T1000 (cell line): Measurements from ENCODE around the gene MOGAT2.
"Not testable (repeated sequence)": the region's sequence is repeated elsewhere in the genome, so short reads cannot be mapped to it uniquely, and the experiment has no call there.

Source experiments
- DNase-seq: peaks from one replicate; lab custom pipeline; 2025; ENCODE audit warnings: mixed read lengths; lab: John Stamatoyannopoulos, UW

The MOGAT2 gene

DNA sequence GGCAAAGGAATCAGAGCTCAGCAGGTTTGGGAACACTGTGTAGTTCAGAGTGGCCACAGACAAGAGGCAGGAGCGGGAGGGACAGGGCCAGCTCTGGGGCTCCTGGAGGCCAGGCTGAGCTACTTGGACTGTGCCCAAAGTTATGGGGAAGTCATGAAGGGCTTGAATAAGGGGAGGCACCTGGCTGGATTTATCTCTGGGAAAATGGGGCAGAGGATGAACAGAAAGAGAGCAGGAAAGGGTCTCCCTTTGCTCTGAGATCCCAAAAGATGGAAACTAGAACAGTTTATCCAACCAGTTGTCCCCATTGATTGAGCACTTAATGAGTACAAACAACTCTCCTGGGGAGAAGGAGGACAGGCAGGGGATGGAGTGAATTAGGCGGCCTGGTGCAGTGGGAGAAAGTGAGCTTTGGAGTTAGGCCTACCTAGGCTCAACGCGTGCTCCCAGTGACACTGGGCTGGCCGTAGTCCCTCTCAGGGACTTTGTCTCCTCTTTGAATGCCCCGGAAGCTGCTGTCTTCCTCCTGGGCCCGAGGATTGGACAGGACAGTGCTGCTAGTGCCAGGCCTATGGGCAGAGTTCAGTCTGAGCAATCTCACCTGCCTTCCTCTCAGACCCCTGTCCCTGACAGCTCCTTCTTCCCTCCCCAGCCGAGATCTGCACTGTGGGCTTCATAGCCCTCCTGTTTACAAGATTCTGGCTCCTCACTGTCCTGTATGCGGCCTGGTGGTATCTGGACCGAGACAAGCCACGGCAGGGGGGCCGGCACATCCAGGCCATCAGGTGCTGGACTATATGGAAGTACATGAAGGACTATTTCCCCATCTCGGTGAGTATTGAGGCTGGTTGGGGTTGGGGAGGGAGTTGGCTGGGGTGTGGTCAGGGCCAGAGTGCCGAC is 2.0 kb downstream of the MOGAT2 start:
- no peak for DNase-seq

DNA sequence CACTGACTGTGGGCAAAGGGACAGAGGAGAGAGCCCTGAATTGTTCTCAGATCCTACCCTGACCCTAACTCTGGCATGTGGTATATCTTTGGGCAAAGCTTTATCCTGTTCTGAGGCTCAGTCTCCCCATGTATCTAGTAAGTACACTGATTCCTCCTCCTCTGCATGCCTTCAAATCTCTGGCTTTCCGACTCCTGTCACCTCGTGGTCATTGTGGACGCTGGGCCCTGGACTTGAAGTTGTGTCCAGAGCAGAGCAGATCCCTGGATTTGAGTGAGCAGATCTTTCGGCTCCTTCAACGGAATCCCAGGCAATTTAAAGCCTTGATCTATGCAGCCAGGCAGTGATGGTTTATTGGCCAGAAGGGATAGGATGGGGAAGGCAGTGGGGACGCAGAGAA is 3.0 kb downstream of the MOGAT2 start:
- no peak for DNase-seq

GRCh38 chr11:75721852-75722668 is 4.4 kb downstream of the MOGAT2 start:
- no peak for DNase-seq

GRCh38 chr11:75722669-75723042 is 5.0 kb downstream of the MOGAT2 start:
- DNase-seq: no peak

GRCh38 chr11:75725547-75726320 is 8.1 kb downstream of the MOGAT2 start:
- DNase-seq: no peak

- no peak for DNase-seq
These were observed 11.4 kb downstream of the MOGAT2 start for GRCh38 chr11:75728992-75729391.

- DNase-seq: no peak
These were observed 13.5 kb downstream of the MOGAT2 start for GRCh38 chr11:75731095-75731494.

- DNase-seq: no peak
These were observed 15.4 kb downstream of the MOGAT2 start for GRCh38 chr11:75733071-75733430.

GRCh38 chr11:75733431-75734107 is 15.9 kb downstream of the MOGAT2 start:
- DNase-seq: no peak

GRCh38 chr11:75734491-75735180 is 17.0 kb downstream of the MOGAT2 start:
- no peak for DNase-seq

GRCh38 chr11:75735181-75735845 is 17.7 kb downstream of the MOGAT2 start:
- no peak for DNase-seq

DNA sequence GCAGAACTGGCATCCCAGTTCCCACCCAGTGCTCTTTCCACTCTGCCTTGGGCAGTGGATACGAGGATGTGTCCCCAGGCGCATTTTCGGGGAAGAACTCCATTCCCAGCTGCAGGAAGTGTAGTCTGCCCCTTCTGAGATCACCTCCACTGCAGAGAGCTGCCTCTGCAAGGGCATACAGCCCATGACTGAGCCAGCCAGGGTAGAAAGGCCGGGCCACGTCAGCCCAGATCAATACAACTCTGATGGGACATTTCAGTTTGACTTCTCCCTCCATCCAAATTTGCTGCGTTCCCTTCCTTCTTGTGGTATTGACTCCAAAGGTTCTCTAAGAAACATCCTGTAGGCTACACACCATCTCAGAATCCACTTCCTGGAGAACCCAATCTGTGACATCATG is 19.7 kb downstream of the MOGAT2 start:
- DNase-seq: no peak

- DNase-seq: no peak
These were observed 23.0 kb downstream of the MOGAT2 start for GRCh38 chr11:75740681-75741080.

- not testable (repeated sequence) for DNase-seq
These were observed 25.5 kb downstream of the MOGAT2 start for GRCh38 chr11:75743159-75743558.

- DNase-seq: no peak
These were observed 26.3 kb downstream of the MOGAT2 start for GRCh38 chr11:75743711-75744563.

GRCh38 chr11:75745807-75746206 is 28.2 kb downstream of the MOGAT2 start:
- DNase-seq: no peak

GRCh38 chr11:75748729-75749273 is 31.2 kb downstream of the MOGAT2 start:
- not testable (repeated sequence) for DNase-seq

DNA sequence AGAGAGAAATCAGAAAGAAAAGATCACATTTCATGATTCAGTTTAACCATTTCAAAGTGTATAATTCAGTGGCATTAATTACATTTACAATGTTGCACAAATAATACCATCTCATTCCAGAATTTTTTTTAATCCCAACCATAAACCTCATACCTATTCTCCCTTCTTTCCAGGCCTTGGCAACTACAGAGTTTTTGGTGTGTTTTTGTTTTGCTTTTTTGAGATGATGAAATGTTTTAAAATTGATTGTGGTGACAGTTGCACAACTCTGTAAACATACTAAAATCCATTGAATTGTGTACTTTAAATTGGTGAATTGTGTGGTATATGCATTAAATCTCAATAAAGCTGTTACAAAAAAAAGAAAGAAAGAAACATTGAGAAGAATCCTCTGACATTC is 37.3 kb downstream of the MOGAT2 start:
- not testable (repeated sequence) for DNase-seq

GRCh38 chr11:75757651-75758050 is 40.0 kb downstream of the MOGAT2 start:
- no peak for DNase-seq
